D341Med (cell line): ENCODE measurements around the gene MKRN1.
"Not testable (repeated sequence)": the region's sequence is repeated elsewhere in the genome, so short reads cannot be mapped to it uniquely, and the experiment has no call there.

Source experiments
- DNase-seq: peaks from one replicate; pipeline ENCODE4 v3.0.0; 2012; ENCODE audit warnings: low spot score

The MKRN1 gene

GRCh38 chr7:140435252-140435895, 43.9 kb downstream of the MKRN1 start:
- no peak for DNase-seq

DNA sequence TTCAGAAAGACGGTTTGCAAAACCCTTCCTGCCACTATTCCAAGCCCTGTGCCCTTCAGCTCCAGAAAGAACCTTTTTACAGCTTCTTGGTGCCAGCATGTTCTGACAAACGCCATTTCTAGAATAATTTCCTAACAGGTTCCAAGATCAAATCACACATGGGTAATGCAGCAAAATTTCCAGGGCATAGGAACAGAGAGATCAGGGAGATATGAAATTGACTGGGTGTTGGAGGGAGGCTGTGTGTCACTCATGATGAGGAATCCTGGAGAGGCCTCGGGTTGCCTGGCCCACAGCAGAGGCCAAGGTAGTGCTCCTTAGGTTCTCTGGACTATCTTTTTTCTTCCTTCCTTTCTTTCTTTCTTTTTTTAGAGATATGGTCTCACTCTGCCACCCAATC, 45.9 kb downstream of the MKRN1 start:
- DNase-seq: no peak

- DNase-seq: no peak
Observed at GRCh38 chr7:140426130-140426529, 53.2 kb downstream of the MKRN1 start.

- DNase-seq: no peak
Observed at GRCh38 chr7:140425718-140426117, 53.6 kb downstream of the MKRN1 start.

- DNase-seq: no peak
Observed at GRCh38 chr7:140423501-140423900, 55.8 kb downstream of the MKRN1 start.

GRCh38 chr7:140421521-140421920, 57.8 kb downstream of the MKRN1 start:
- no peak for DNase-seq

DNA sequence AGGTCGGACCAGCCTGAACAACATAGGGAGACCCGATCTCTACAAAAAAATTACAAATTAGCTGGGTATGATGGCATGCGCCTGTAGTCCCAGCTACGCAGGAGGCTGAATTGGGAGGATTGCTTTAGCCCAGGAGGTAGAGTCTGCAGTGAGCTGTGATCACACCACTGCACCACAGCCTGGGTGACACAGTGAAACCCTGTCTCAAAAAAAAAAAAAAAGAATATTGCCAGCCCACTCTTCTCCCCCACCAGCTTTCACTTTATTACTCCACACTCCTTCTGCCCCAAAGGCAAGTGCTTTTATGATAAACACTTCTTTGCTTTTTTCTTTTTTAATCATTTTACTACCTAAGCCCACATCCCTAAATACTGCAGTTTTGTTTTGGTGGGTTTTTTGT, 60.7 kb downstream of the MKRN1 start:
- no peak for DNase-seq

- DNase-seq: not testable (repeated sequence)
Observed at GRCh38 chr7:140418156-140418472, 61.2 kb downstream of the MKRN1 start.

GRCh38 chr7:140417456-140418155, 61.7 kb downstream of the MKRN1 start:
- no peak for DNase-seq

DNA sequence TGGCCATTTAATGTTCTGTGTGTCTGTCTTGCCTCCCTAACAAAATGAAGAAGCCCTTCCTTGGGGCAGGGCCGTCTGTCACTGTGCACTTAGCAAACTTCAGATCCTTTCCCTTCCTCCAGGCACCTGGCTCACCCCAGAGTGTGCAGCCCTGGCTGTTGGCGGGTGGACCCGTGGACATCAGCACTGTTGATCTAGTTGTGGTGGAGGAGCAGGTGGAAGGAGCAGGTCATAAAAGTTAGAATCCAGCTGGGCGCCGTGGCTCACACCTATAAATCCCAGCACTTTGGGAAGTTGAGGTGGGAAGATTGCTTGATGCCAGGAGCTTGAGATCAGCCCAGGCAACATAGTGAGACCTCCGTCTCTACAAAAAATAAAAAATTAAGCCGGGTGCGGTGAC, 62.7 kb downstream of the MKRN1 start:
- no peak for DNase-seq

DNA sequence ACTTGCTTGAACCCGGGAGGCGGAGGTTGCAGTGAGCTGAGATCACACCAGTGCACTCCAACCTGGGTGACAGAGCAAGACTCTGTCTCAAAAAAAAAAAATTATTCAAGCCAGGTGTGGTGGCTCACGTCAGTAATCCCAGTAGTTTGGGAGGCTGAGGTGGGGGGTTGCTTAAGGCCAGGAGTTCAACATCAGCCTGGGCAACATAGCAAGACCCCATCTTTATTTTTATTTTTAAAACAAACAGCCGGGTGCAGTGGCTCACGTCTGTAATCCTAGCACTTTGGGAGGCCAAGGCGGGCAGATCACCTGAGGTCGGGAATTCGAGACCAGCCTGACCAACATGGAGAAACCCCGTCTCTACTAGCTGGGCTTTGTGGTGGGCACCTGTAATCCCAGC, 63.5 kb downstream of the MKRN1 start:
- not testable (repeated sequence) for DNase-seq

DNA sequence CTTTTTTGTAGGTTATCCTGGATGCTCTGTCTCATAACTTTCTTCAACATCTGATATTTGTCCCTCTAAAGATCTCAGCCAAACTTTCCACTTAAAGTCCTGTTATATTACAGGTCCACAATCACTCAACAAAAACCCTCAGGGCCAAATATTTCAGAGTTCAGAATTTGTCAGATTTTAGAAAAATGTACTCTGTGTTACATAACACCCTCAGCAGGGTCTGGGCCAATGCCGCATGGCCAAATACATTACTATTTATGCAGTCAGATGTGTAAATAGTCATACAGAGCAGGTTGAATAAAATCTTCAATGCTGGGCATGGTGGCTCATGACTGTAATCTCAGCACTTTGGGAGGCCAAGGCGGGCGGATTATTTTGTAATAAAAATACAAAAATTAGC, 63.9 kb downstream of the MKRN1 start:
- no peak for DNase-seq

DNA sequence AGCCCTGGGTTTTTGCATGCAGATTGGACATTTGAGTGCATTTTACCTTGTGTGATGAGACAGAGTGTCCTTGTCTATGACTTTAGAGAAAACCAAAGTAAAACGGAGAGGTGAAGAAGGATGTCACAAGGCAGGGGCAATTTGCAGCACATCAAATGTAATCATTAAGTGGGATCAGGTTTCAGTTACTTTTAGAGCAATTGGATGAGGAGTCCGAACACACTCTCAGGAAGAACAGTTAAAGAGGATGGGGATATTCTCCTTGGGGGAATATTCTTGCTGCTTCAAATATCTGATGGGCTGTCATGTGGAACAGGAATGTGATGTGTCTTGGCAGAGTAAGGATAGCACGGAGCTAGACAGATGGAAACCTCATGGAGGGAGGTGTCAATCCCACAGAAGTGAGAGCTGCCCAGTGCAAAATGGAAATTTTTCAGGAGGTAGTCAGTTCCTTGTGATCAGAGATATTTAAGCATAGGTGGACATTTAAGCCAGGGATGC, 74.7 kb downstream of the MKRN1 start:
- no peak for DNase-seq

GRCh38 chr7:140403878-140404564, 75.3 kb downstream of the MKRN1 start, which contains the start of gene RAB19:
Gene RAB19 (plus strand): TSS chr7:140404058. CDS start chr7:140407647, 3,589 bp downstream.
- no peak for DNase-seq
